ENCODE measurements around the gene NAT9. TPM values are rescaled to one million over a fixed set of nuclear protein-coding genes. Genes with fewer than 3 reads are reported as not detected.

The NAT9 gene
- total RNA-seq, 6 experiments from 2014 or later = 10.0 to 23.0 (median 16.3) TPM

GRCh38 chr17:74746376-74746775 lies 29.8 kb downstream of the NAT9 start:
- no peak for ATAC-seq
- intact Hi-C loops (cut with DNase I) = loop anchor here in 1 of 2 donors (10.0 kb wide), 1 partner anchor 118 kb away; no protein-coding TSS in a partner anchor
- WGBS (ENCODE audit: insufficient coverage, low coverage, low lambda C conversion rate, missing lambda C conversion rate) = 87% methylated on average over 5 of the region's 5 CpGs
- Histone ChIP-seq H3K4me3 (no peak overlapping the region), H3K36me3 (no peaks in the 10 kb centered on the region), H3K4me1 (peaks cover 0 to 21% (median 11%) of the 10 kb centered on the region in 4 donors), H3K27ac (no peak overlapping the region), H3K27me3 (no peaks in the 10 kb centered on the region), H3K9me3 (no peaks in the 10 kb centered on the region)
- DNase-seq = peak in 1 of 3 donors; percentile 46
- TF ChIP-seq, protein P1, sequence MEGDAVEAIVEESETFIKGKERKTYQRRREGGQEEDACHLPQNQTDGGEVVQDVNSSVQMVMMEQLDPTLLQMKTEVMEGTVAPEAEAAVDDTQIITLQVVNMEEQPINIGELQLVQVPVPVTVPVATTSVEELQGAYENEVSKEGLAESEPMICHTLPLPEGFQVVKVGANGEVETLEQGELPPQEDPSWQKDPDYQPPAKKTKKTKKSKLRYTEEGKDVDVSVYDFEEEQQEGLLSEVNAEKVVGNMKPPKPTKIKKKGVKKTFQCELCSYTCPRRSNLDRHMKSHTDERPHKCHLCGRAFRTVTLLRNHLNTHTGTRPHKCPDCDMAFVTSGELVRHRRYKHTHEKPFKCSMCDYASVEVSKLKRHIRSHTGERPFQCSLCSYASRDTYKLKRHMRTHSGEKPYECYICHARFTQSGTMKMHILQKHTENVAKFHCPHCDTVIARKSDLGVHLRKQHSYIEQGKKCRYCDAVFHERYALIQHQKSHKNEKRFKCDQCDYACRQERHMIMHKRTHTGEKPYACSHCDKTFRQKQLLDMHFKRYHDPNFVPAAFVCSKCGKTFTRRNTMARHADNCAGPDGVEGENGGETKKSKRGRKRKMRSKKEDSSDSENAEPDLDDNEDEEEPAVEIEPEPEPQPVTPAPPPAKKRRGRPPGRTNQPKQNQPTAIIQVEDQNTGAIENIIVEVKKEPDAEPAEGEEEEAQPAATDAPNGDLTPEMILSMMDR (IDR thresholded peaks at IDR 0.05) = no peak
- no peak for TF ChIP-seq POLR2A (IDR thresholded peaks at IDR 0.05)

- no peak for ATAC-seq
- TF ChIP-seq, protein P1 (IDR thresholded peaks at IDR 0.05) = no peak
- no peak for TF ChIP-seq POLR2A (IDR thresholded peaks at IDR 0.05)
- Histone ChIP-seq H3K4me3 (no peak overlapping the region), H3K4me1 (peaks cover 0 to 16% (median 7%) of the 10 kb centered on the region in 4 donors), H3K9me3 (no peaks in the 10 kb centered on the region), H3K36me3 (no peaks in the 10 kb centered on the region), H3K27me3 (no peaks in the 10 kb centered on the region), H3K27ac (no peak overlapping the region)
- WGBS (ENCODE audit: insufficient coverage, low coverage, low lambda C conversion rate, missing lambda C conversion rate) = 80% methylated on average over 3 of the region's 8 CpGs
- intact Hi-C loops (cut with DNase I) = loop anchor here in 1 of 2 donors (10.0 kb wide), 1 partner anchor 119 kb away; no protein-coding TSS in a partner anchor
- DNase-seq = peak in 1 of 3 donors; percentile 31
Observed at GRCh38 chr17:74745548-74746177, 30.5 kb downstream of the NAT9 start.

- intact Hi-C loops (cut with DNase I) = loop anchor here in 1 of 2 donors (5.0 to 10.0 kb wide), 2 partner anchors 42 to 120 kb away; no protein-coding TSS in a partner anchor
- Histone ChIP-seq H3K36me3 (no peaks in the 10 kb centered on the region), H3K9me3 (no peaks in the 10 kb centered on the region), H3K27ac (peak overlapping the region in 2 of 3 donors; percentile 6 to 20), H3K27me3 (no peaks in the 10 kb centered on the region), H3K4me1 (peaks cover 0 to 16% (median 7%) of the 10 kb centered on the region in 4 donors), H3K4me3 (peak overlapping the region in 2 of 3 donors; percentile 31 to 40)
- TF ChIP-seq, protein P1 (IDR thresholded peaks at IDR 0.05) = peak; percentile 99 to 100 (median 100)
- TF ChIP-seq POLR2A (IDR thresholded peaks at IDR 0.05) = no peak
- DNase-seq = peak; percentile 87 to 91 (median 90)
- 50% methylated on average over 2 of the region's 24 CpGs for WGBS (ENCODE audit: insufficient coverage, low coverage, low lambda C conversion rate, missing lambda C conversion rate)
- ATAC-seq = peak; percentile 65 to 68 (median 68)
Observed at GRCh38 chr17:74744714-74745547, 31.2 kb downstream of the NAT9 start.

DNA sequence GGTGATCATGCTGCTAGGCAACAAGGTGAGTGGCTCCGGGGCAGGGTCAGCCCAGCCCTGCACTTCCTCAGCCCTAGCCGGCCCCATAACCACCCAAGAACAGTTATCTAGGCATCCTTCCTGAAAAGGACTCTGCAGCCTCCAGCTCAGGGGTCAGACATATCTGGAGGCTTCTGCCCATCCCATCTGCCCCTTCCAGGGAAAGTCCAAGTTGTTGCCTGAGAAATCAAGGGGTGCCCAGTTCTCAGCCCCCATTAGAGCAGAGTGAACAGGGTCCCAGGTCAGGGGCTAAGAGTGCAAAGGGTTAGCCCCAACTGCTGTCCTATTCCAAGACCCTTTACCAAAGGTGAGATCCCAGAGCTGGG lies 31.8 kb downstream of the NAT9 start:
- no peak overlapping the region for H3K27ac ChIP-seq
- no peaks in the 10 kb centered on the region for H3K36me3 ChIP-seq
- WGBS (ENCODE audit: insufficient coverage, low coverage, low lambda C conversion rate, missing lambda C conversion rate) = no CpG with 5 or more reads among the region's 2 CpGs
- intact Hi-C loops (cut with DNase I) = loop anchor here in 1 of 2 donors (5.0 to 10.0 kb wide), 2 partner anchors 43 to 120 kb away; no protein-coding TSS in a partner anchor
- H3K9me3 ChIP-seq = no peaks in the 10 kb centered on the region
- no peak for DNase-seq
- H3K4me1 ChIP-seq = peaks cover 0 to 16% (median 7%) of the 10 kb centered on the region in 4 donors
- ATAC-seq = no peak
- TF ChIP-seq, protein P1 (IDR thresholded peaks at IDR 0.05) = no peak
- no peak for TF ChIP-seq POLR2A (IDR thresholded peaks at IDR 0.05)
- H3K4me3 ChIP-seq = no peak overlapping the region
- no peaks in the 10 kb centered on the region for H3K27me3 ChIP-seq

Data from right lobe of liver (tissue), 6 donors.